Frontal cortex (tissue), 4 donors: ENCODE measurements around the gene ANAPC2. TPM values are rescaled to one million over a fixed set of nuclear protein-coding genes. Genes with fewer than 3 reads are reported as not detected.
A peak's percentile ranks its signal among the peaks of the same experiment; 100 is the strongest.

Experiments
- DNase-seq, 2 donors: peaks; one replicate each; pipeline ENCODE4 v3.0.0; 2012; ENCODE audit warnings: low spot score in 2 of 2
- FAIRE-seq: peaks from 2 replicates; lab custom pipeline; 2012; peaks lifted over from hg19 to GRCh38; lab: Jason Lieb, UNC
- total RNA-seq: library from RNA; depleted of rRNA; stranded (reverse); fragments of >200 nt; gene quantifications from one replicate; pipeline ENCODE4 v1.2.3, GENCODE V29; 2014
- donor health status: control.
- donor health status: control.
- donor health status: control.

Gene ANAPC2
- total RNA-seq, 1 donor from 2014 or later: 22.4 TPM

DNA sequence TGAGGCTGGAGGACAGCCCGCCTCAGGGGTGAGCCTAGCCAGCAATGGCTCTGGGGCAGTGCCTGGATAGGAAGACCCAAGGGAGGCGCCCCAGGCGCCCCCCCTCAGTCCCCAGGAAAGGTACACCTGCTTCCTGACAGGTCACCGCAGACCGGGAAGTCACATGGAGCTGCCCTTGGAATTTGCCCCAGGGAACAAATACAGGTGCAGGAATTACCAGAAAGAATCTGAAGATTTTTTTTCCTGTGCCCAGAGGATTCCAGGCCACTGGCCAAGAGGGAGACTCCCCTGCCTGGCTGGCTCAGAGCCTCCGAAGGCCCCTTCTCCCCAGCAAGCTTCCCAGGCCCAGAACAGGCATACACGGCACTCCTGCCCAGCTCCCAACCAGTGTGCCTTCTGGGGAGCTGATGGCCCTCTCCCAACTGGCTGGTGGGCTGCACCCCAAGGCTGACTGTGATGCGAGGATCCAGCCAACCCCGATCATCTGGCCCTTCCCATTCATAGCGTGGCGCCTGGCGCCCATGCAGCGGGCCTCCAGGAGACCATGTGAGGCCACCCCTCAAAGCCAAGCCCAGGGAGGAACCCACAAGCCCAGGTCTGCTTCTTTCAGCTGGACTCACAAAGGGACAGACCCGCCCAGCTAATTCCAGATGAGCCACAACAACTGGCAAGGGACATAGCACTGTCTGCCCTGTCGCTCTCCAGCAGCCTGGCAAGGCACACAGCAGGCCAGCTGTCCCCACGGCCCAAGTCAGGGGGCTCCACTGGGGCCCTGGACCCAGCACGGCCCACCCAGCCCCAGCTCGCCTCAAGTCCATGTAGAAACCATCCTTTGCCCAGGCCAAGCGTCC is 9.9 kb upstream of the ANAPC2 start:
- FAIRE-seq: no peak
- DNase-seq: no peak

DNA sequence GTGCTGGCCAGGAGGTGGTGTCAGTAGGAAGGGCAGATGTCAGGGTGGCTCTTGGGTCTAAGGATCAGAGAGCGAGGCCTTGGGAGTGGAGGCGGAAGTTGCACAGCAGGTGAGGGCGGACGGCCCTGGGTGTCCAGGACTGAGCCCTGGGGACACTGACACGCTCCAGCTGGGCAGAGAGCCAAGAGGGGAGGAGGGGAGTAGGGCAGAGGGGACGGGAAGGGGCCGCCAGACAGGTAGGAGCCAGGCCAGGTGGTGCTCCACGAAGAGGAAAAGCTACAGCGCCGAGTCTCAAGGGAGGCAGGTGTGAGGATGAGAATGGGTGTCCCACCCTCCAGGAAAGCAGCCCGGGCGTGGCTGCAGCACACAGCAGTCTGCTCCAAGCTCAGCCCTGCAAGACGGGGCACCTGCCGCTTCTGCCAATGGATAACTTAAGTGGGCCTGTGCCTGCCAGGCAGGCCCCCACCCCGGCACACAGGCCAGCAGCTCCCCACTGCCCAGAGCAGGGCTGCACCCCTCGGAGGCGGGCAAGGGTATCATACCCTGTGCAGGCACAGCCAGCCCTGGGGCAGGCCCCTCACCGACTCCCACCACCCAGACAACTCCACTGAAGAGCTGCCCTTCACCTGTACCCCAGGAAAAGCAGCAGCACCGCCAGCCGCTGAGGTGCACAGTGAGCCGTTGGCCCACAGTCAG is 7.3 kb upstream of the ANAPC2 start:
- FAIRE-seq (no peak), DNase-seq (no peak)

DNA sequence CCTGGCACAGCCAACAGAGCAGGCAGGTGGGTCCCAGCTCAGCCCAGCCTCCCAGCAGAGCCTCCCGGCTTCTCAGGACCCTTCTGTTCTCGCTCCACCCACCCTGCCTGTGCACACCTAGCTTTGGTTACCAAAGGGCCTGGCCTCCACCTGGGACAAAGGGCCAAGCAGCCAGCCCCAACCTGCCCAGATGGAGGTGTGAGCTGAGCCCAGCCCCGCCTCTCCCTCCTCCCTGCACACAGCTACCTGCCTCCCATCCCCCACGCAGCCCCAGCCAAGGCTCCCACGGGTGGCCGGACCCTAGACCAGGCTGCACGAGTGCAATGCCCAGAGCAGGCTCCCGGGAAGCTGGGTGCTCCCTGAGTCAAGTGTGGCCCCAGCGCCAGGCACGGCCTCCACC is 6.5 kb upstream of the ANAPC2 start:
- DNase-seq (no peak), FAIRE-seq (no peak)

DNA sequence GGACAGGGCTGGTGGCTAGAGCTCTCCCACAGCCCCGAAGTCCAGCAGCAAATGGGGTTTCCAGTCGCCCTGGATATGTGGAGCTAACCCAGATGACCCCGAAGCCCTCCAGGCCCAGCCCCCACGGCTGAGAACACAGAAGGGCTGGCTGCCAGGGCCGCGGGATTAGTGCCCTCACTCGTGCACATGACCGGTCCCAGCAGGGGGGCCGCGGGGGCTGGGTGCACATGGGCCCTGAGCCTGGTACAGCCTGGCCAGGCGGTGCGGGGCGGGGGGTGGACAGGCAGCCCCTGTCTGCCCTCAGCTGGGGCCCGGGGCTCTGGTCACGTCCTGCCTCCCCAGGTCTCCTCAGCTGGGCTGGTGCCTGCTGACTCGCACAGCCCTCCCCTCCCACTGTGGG is 6.0 kb upstream of the ANAPC2 start:
- DNase-seq: peak in 1 of 2 donors; percentile 83
- no peak for FAIRE-seq

DNA sequence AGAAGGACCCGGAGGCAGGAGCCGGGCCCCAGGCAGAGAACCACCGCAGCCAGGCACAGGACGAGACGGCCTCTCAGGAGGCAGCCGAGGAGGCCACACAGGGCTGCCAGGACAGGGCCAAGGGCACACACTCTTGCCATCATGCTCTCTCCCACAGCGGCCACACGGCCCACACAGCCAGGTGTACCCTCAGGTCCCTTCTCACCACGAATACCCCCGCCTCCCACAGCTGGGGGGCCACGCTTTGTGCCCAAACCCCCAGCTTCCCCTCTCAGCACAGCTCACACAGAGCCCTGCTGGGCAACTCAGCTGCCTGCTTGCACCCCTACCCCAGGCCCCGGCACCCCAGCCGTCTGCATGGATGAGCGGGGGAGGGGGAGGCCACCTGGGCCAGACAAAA is 5.4 kb upstream of the ANAPC2 start:
- no peak for FAIRE-seq

DNA sequence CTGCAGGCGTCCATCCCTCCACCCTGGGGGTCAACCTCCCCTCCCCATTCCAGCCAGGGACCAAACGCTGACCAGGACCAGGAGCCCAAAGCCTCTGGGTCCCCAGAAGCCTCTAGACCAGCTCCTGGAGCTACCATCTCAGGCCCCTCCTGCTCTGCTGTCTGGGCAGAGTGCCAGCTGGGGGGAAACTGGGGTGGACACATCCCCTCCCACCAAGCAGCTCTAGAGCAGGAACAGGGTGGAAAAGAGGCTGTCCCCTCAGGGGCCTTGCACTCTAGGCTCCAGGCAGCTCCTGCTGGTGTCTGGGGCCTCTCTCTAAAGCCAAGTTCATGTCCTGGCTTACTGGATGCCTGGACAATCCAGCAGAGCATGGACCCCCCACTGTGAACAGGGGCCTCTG is 4.5 kb upstream of the ANAPC2 start:
- FAIRE-seq (no peak), DNase-seq (no peak)

More for the DNA sequence above, 5.4 kb upstream of the ANAPC2 start:
- no peak for DNase-seq

DNA sequence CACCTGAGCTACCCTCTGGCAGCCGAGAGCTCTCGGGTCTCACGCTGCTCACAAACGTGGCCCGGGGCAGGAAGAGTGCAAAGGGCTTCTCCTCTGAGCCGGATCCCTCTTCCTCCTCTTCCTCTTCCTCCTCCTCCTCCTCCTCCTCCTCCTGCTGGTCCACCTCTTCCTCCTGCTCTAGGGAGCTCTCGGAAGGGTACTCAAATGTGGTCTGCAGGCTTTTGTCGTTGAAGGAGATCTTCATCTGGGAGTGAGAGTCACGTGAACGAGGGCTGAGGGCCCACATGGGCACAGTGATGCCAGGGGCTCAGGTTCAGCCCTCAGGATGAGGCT is 4.1 kb upstream of the ANAPC2 start:
- no peak for DNase-seq
- no peak for FAIRE-seq

DNA sequence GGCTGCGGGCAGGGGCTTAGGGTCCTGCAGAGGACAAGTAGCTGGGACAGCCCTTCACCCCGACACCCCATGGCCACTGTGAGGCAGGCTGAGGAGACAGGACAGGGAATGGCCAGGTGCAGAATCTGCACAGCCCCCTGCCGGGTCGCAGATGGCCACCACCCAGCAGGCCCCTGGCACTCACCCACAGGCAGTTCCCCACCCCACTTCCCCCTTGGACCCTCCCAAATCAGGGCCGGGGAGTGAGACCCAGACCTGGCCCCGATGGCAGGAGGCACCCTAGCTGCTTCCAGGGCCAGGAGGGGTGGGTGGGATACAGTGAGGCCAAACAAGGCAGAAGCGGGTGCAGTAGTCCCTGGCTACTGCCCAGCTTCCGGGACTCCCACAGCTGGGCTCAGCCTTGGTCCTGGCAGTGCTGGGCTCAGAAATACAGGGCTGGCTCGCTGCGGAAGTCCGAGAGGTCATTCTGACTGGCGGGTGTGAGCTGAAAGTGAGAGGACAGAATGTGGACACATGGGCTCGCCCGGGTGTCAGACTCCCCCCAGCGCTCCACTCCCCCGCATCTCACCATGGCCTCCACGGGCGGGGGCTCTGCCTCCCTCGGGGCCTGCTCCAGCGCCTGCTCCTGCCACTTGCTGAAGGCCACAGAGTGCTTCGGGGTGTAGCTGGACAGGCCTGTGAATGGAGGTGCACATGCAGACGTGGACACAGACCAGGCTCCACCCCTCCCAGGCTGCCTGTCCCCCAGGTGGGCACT is 3.5 kb upstream of the ANAPC2 start:
- FAIRE-seq: no peak
- DNase-seq: no peak

DNA sequence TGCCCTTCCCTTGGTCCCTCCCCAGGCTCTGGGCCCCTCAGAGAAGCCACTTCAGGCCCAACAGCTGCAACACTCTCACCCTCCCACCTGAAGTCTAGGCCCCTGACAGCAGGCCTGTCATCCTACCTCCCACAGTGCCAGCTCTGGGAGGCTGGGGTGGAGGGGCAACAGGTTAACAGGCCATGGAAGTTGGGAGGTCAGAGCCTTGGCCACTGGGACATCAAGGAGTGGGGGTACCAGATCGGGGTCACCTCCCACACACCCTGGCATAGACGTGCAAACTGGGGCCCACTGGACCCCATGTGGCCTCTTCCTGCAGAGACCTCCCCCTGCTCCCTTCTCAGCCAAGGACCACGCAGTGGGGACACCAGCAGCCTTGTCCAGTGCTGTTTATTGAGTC is 2.9 kb upstream of the ANAPC2 start:
- FAIRE-seq (no peak), DNase-seq (no peak)

DNA sequence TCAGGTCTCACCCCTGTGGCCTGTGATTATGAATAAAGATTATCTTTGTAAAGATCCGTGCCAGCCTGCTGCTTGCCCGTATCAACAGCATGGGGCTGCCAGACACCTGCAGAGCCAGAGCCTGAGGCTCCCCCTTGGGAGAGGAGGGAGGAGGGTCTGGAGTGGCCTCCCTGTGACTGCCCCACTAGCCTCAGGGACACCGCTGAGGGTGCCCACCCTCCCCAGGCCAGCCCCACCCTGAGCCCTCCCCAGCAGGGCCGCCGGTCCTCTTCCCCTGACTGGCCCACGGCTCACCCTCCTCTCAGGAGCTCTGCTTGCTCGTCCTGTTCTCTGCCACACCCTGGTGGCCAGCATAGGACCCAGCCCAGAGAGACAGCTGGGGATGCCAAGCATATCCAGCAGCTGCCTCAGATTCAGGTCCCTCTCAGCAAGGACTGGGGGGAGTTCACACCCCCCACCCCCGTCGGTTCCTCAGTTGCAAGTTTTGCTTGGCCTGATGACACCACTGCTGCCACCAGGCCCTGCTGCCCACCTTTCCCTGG is 2.0 kb upstream of the ANAPC2 start:
- DNase-seq (no peak), FAIRE-seq (no peak)

DNA sequence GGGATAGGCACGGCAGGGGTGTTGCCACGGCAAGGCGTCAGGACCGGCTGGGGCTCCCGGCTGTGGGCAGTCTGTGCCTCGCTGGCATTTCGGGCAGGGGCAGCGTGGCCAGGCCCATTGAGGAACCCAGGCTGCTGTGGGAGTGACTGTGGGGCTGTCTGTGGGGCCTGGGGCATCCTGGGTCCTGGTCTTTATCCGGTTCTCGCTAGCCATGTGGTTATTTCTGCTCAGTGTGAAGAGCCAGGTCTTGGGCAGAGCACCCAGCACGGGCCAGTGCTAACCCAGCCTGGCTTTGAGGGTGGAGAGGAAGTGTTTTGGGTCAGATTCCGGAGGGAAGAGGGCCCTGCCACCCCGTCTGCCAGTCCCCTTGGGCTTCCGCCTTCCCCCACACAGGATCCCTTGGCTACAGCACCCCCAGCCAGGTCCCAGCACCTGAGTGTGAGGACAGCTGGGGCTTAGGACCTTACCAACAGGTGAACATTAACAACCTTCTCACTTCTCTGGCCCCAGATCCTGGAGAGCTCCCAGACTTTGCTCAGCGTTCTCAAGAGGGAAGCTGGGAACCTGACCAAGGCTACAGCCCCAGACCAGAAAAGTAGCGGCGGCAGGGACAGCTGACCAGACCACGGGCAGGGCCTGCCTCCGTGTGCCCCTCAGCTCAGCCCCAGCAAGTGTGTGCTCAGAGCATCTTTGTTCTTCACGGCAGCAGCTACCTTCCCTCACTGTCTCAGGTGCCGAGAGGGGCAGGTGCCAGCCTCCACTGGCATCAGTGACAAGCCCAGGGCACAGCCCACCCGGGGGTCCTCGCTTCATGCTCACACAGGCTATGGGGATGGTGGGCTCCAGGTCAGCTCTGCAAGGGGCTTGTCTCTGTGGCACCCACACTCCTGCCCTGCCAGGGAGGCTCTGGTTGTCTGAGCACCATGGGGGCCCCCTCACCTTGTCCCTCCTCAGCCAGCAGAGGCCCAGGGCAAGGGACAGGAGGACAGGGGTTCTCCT is 1.2 kb upstream of the ANAPC2 start:
- FAIRE-seq (no peak), DNase-seq (no peak)

DNA sequence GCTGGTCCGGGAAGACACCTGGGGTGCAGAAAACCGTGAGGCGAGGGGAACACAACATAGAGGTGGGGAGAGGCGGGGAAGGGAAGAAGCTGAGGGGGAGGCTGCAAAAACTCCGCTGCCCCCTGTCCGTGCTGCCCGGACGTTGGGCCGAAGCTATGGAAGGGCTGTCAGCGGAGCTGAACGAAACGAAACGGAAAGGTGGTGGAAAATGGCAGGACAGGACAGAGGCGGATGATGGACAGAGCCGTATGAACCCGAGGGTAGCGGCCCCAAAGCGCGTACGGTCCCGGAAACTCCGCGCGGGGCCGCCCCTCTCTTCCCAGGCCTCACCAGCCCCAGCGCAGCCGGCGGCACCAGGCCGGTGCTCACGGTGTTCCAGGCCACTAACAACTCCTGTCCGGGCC is 272 bp downstream of the ANAPC2 start:
- no peak for FAIRE-seq
- no peak for DNase-seq

DNA sequence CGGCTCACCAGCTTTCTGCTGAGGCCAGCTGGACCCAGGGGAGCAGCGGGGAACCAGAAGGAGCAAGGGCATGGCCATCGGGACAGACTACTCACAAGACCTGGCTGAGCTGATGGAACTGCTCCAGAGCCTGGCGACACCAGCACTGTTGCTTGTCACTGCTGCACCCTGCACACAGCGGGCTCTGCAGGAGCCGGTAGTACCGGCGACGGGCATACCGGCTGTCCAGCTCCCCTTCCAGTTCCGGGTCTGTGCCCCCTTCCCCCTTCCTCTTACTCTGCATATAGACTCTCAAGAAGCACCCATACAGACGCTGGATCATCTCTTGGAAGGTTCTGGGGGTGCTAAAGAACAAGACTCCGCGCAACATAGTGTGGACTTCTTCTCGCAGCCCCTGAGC is 974 bp downstream of the ANAPC2 start:
- no peak for DNase-seq
- no peak for FAIRE-seq

DNA sequence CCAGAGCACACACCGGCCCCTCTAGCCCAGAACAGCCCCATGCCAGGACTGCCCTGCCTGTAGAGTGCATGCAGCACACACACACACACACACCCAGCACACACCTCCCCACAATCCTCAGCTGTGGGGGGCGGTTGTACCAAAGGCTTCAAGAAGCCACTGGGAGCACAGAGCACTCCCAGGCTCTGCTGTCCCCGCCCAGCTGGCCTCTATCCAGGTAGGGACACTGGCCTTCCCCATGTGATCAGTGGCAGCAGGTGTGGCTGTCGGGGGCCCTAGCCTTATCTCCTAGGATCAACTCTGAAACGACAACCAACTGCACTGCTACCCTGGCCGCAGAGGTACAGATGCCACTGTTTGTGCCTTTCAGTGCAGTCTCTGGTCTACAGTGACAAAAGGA is 2.0 kb downstream of the ANAPC2 start:
- FAIRE-seq: no peak

DNA sequence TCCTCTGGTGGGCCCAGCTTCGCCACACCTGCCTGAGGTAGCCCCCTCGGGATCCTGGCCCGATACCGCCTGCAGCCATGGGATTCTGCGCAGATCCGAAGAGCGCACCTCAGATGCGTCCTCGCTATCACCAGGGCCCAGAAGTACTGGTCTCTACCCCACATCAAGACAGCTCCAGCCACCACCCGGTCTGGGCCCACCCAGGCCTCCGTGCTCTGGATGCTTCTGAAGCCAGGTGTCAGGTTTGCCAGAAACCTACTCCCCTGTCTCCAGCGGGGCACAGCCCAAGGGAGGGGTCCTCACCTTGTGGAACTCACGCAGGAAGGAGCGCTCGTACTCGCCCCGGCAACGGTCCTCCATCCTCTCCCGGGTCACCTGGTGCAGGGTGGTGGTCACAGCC is 2.4 kb downstream of the ANAPC2 start:
- no peak for FAIRE-seq
- DNase-seq: no peak

More for the DNA sequence above, 2.0 kb downstream of the ANAPC2 start:
- DNase-seq: no peak

DNA sequence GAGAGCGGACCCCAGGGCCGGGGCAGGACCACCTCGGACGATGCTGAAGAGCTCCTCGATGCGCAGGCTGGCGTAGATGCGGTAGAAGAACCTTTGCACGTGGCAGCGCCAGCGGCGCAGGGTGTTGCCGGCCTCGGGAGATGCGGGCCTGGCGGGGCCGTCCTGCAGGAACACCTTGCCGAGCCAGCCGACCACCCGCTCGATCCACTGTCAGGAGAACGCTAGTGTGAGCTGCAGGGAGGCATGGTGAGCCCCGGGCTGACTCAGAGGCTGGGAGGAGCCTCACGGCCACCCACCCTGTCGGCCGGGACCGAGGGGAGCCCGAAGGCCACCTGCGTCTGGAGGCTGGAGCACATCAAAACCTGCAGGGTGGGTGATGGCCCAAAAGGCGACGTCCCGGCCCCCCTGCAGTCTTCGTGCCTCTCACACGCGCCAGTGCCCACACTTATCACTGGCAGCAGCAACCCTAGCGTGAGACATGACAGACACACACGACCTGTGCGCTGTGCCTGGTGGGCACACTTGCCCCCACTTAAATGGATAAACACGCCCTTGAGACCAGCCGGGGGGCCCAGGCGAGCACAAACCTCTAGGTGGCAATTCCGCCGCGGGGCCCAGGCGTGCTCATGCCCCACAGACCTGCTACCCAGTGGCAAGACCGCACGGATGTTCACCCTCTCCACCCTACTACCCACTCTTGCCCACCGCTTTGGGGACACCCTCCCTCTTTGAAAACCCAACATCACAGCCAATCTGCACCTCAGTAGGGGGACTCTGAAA is 3.3 kb downstream of the ANAPC2 start:
- no peak for DNase-seq
- FAIRE-seq: no peak

DNA sequence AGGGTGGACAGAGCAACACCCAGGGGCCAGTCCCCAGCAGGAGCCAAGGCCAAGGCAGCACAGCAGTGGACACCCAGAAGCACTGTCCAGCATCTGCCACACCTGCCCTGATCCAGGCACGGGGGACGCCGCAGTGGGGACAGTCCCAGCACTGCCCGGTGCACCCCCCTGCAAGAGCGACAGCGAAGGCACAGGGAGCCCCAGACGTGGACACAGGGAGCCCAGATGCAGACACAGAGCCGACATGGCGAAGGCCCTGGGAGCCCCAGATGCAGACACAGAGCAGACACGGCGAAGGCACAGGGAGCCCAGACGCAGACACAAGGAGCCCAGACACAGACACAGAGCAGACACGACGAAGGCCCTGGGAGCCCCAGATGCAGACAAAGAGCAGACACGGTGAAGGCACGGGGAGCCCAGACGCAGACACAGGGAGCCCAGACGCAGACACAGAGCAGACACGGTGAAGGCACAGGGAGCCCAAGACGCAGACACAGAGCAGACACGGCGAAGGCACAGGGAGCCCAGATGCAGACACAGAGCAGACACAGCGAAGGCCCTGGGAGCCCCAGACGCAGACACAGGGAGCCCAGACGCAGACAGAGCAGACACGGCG is 4.3 kb downstream of the ANAPC2 start:
- no peak for FAIRE-seq
- DNase-seq: no peak

DNA sequence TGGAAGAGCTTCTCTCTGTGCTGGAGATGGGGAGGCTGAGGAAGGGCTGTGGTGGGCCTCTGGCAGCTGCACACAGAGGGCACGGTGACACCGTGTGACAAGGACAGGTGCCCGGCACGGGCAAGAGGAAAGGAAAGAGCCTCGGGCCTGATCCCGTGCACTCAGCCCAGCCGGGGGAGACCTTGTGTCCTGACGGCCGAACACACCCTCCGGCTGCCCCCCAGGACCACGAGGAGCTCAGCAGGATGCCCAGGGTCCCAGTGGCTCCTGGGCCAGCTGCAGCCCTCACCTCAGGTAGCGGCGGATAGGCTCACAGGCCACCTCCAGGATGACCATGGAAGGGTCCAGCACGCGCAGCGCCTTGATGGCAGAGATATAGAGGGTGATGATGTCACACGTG is 5.5 kb downstream of the ANAPC2 start:
- DNase-seq (no peak), FAIRE-seq (no peak)
